Mesendoderm (in vitro differentiated cells): ENCODE measurements around the gene DMD.
A peak's percentile ranks its signal among the peaks of the same experiment; 100 is the strongest.

Experiments
- DNase-seq: peaks from one replicate; pipeline ENCODE4 v3.0.0; 2013
- H2AK5ac ChIP-seq: 2 replicates; pipeline ENCODE4 v1.6.1; 2013; ENCODE audit warnings: low read length, inconsistent platforms
- H2BK120ac ChIP-seq: 2 replicates; pipeline ENCODE4 v1.6.1; 2013; ENCODE audit warnings: low read depth, mild to moderate bottlenecking, low read length, moderate library complexity, mixed read lengths
- H2BK15ac ChIP-seq: replicated peaks from 2 replicates; pipeline ENCODE4 v1.6.1; 2013; ENCODE audit warnings: low read depth, mild to moderate bottlenecking, moderate library complexity
- H2BK5ac ChIP-seq: 2 replicates; pipeline ENCODE4 v1.6.1; 2013; ENCODE audit warnings: low read length, inconsistent platforms
- H3K18ac ChIP-seq: 2 replicates; pipeline ENCODE4 v1.6.1; 2013; ENCODE audit warnings: mild to moderate bottlenecking, low read length, mixed read lengths
- H3K23ac ChIP-seq: one replicate; pipeline ENCODE4 v1.6.1; 2013; ENCODE audit warnings: low read length
- H3K27ac ChIP-seq: 2 replicates; pipeline ENCODE4 v1.5.1; 2013; ENCODE audit warnings: low read depth, mild to moderate bottlenecking, inconsistent platforms, low read length, moderate library complexity
- H3K27me3 ChIP-seq: 2 replicates; pipeline ENCODE4 v1.6.1; 2013; ENCODE audit warnings: low read length, control low read depth, mild to moderate bottlenecking, inconsistent platforms; ENCODE audit not compliant: insufficient read depth, poor library complexity
- H3K36me3 ChIP-seq: 2 replicates; pipeline ENCODE4 v1.6.1; 2013; ENCODE audit warnings: low read length, inconsistent platforms; ENCODE audit not compliant: control insufficient read depth, insufficient read depth
- H3K4ac ChIP-seq: one replicate; pipeline ENCODE4 v1.6.1; 2013; ENCODE audit warnings: low read depth, mild to moderate bottlenecking, low read length, moderate library complexity
- H3K4me1 ChIP-seq: 2 replicates; pipeline ENCODE4 v1.6.1; 2013; ENCODE audit warnings: low read depth, low read length, inconsistent platforms; ENCODE audit not compliant: control insufficient read depth
- H3K4me2 ChIP-seq: 2 replicates; pipeline ENCODE4 v1.6.1; 2013; ENCODE audit warnings: low read length
- H3K4me3 ChIP-seq: 2 replicates; pipeline ENCODE4 v1.5.1; 2013; ENCODE audit warnings: mild to moderate bottlenecking, low read length
- H3K56ac ChIP-seq: one replicate; pipeline ENCODE4 v1.6.1; 2013; ENCODE audit warnings: low read length
- H3K79me1 ChIP-seq: 2 replicates; pipeline ENCODE4 v1.6.1; 2013; ENCODE audit warnings: low read length, inconsistent platforms
- H3K79me2 ChIP-seq: 2 replicates; pipeline ENCODE4 v1.6.1; 2013; ENCODE audit warnings: mild to moderate bottlenecking, low read length; ENCODE audit not compliant: control insufficient read depth, insufficient read depth
- H3K9ac ChIP-seq: 2 replicates; pipeline ENCODE4 v1.6.1; 2013; ENCODE audit warnings: low read length, inconsistent platforms
- H4K5ac ChIP-seq: one replicate; pipeline ENCODE4 v1.6.1; 2013; ENCODE audit warnings: low read length
- H4K8ac ChIP-seq: one replicate; pipeline ENCODE4 v1.6.1; 2013; ENCODE audit warnings: low read depth, mild to moderate bottlenecking, control low read depth, low read length, moderate library complexity
- WGBS: extraction: QIAGEN DNeasy Blood & Tissue Kit; methylation state at CpG from one replicate; pipeline ENCODE4 v1.1.7; 2013; ENCODE audit warnings: low lambda C conversion rate, missing lambda C conversion rate; ENCODE audit not compliant: insufficient coverage; ENCODE audit errors: extremely low coverage; 5-methylcytosine and 5-hydroxymethylcytosine counted together

The DMD gene

DNA sequence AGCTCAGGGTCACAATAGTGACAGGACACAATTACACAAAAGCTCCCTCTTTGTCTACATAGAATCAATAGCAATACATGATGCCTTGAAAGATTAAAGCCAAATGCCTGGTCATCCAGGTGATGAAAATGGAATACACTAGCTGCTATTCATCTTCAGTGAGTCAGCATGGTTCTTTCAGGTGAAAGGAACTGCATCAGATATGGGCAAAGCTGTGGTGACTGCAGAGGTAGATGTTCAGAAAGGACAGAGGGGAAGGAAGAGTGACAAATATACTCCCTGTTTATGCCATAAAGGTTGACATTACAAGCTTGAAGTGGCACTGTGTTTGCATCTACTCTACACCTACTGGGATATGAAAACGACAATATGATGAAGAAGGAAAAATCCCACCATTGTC lies 2119.5 kb downstream of the DMD start:
- Histone ChIP-seq H2AK5ac (no peak overlapping the region), H3K4me2 (no peak overlapping the region), H4K5ac (no peak overlapping the region), H3K4me3 (no peak overlapping the region), H3K23ac (no peak overlapping the region), H3K79me1 (no peaks in the 10 kb centered on the region), H2BK120ac (no peak overlapping the region), H2BK15ac (no peak overlapping the region), H2BK5ac (no peak overlapping the region), H3K4ac (no peak overlapping the region), H3K27me3 (no peaks in the 10 kb centered on the region), H3K27ac (no peak overlapping the region), H3K4me1 (no peaks in the 10 kb centered on the region), H3K18ac (no peak overlapping the region), H3K36me3 (no peaks in the 10 kb centered on the region), H3K79me2 (no peaks in the 10 kb centered on the region), H3K9ac (no peak overlapping the region), H3K56ac (no peak overlapping the region), H4K8ac (no peak overlapping the region)
- peak; percentile 11 for DNase-seq
- no CpG with 5 or more reads among the region's 1 CpG for WGBS

DNA sequence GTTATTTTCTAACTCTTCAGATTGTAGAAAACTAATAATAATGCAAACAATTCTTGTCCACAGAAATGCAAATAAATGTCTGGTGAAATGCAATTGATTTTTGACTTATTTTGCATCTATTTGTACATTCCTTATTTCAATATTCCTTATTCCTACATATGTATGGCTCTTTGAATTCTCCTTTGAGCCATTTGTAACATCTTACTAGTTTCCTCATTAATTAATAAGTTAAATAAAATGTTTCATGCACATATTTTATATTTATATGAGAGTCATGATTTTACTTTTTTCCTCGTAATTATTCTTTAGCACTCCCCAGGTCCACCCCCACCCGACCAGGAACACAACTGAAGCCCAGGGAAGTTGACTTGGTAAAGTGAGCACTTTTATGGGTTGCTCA lies 2136.8 kb downstream of the DMD start:
- Histone ChIP-seq H3K23ac (no peak overlapping the region), H3K4me2 (no peak overlapping the region)

GRCh38 chrX:31071725-31072124 lies 2139.6 kb downstream of the DMD start, which contains the start of gene FTHL17:
FTHL17 (minus strand) TSS chrX:31072041; CDS start chrX:31071953, 88 bp downstream.
- H4K8ac ChIP-seq: no peak within 1 kb of the TSS
- H3K4me2 ChIP-seq: no peak within 1 kb of the TSS
- no CpG with 5 or more reads among the region's 33 CpGs for WGBS
- H3K79me2 ChIP-seq: no peaks in the 10 kb centered on the region
- no peaks in the 10 kb centered on the region for H3K27me3 ChIP-seq
- no peak within 1 kb of the TSS for H3K56ac ChIP-seq
- H3K36me3 ChIP-seq: no peaks in the 10 kb centered on the region
- H2AK5ac ChIP-seq: no peak within 1 kb of the TSS
- no peak within 1 kb of the TSS for H3K18ac ChIP-seq
- no peak within 1 kb of the TSS for H3K4me3 ChIP-seq
- H3K9ac ChIP-seq: no peak within 1 kb of the TSS
- H3K23ac ChIP-seq: no peak within 1 kb of the TSS
- H2BK120ac ChIP-seq: no peak within 1 kb of the TSS
- no peak within 1 kb of the TSS for H3K4ac ChIP-seq
- no peak within 1 kb of the TSS for H3K27ac ChIP-seq
- DNase-seq: no peak
- no peaks in the 10 kb centered on the region for H3K79me1 ChIP-seq
- H4K5ac ChIP-seq: no peak within 1 kb of the TSS
- no peak within 1 kb of the TSS for H2BK15ac ChIP-seq
- H2BK5ac ChIP-seq: no peak within 1 kb of the TSS
- no peaks in the 10 kb centered on the region for H3K4me1 ChIP-seq

More for the DNA sequence above, 2136.8 kb downstream of the DMD start:
- Histone ChIP-seq H3K27me3 (no peaks in the 10 kb centered on the region), H4K5ac (no peak overlapping the region), H3K56ac (no peak overlapping the region), H2BK120ac (no peak overlapping the region), H3K4me3 (no peak overlapping the region), H2BK15ac (no peak overlapping the region), H3K36me3 (no peaks in the 10 kb centered on the region), H2AK5ac (no peak overlapping the region), H3K18ac (no peak overlapping the region), H3K4ac (no peak overlapping the region), H2BK5ac (no peak overlapping the region), H3K9ac (no peak overlapping the region), H3K4me1 (no peaks in the 10 kb centered on the region), H3K27ac (no peak overlapping the region), H4K8ac (no peak overlapping the region), H3K79me1 (no peaks in the 10 kb centered on the region), H3K79me2 (no peaks in the 10 kb centered on the region)
- no CpG with 5 or more reads among the region's 2 CpGs for WGBS
- DNase-seq: no peak

GRCh38 chrX:31071262-31071661 lies 2140.1 kb downstream of the DMD start:
- Histone ChIP-seq H3K79me2 (no peaks in the 10 kb centered on the region), H2BK120ac (no peak overlapping the region), H3K4me2 (no peak overlapping the region), H3K27me3 (no peaks in the 10 kb centered on the region), H3K18ac (no peak overlapping the region), H4K5ac (no peak overlapping the region), H2AK5ac (no peak overlapping the region), H3K56ac (no peak overlapping the region), H3K4me3 (no peak overlapping the region), H3K4me1 (no peaks in the 10 kb centered on the region), H2BK15ac (no peak overlapping the region), H3K4ac (no peak overlapping the region), H3K23ac (no peak overlapping the region), H3K36me3 (no peaks in the 10 kb centered on the region), H3K79me1 (no peaks in the 10 kb centered on the region), H4K8ac (no peak overlapping the region), H2BK5ac (no peak overlapping the region), H3K9ac (no peak overlapping the region), H3K27ac (no peak overlapping the region)
- no peak for DNase-seq
- WGBS: no CpG with 5 or more reads among the region's 18 CpGs

DNA sequence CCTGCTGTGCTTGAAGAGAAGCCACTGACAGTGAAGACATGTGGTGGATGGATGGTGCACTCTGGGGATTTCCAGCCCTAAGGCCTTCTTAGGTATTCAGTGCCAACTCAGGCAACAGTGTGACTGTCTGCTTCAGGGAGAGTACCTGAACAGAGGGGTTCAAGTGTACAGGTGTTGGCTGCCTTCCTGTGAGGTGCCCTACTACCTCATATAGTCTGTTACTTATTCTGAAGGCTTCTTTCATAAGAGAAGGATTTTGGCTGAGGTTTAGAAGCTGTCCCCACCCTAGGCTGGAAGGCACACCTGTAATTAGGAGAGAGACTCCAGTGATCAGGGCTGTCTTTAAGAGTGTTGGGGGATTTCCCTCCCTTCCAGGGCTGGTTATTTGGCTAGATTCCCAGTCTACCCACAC lies 2141.3 kb downstream of the DMD start:
- H3K23ac ChIP-seq: no peak overlapping the region
- DNase-seq: no peak
- H2AK5ac ChIP-seq: no peak overlapping the region
- no peak overlapping the region for H2BK5ac ChIP-seq
- H3K9ac ChIP-seq: no peak overlapping the region
- H3K79me2 ChIP-seq: no peaks in the 10 kb centered on the region
- H3K4ac ChIP-seq: no peak overlapping the region
- H3K79me1 ChIP-seq: no peaks in the 10 kb centered on the region
- no peaks in the 10 kb centered on the region for H3K27me3 ChIP-seq
- H2BK15ac ChIP-seq: no peak overlapping the region
- H4K5ac ChIP-seq: no peak overlapping the region
- H3K4me1 ChIP-seq: no peaks in the 10 kb centered on the region
- H3K18ac ChIP-seq: no peak overlapping the region
- no peak overlapping the region for H3K4me3 ChIP-seq
- H4K8ac ChIP-seq: no peak overlapping the region
- H3K56ac ChIP-seq: no peak overlapping the region
- no peaks in the 10 kb centered on the region for H3K36me3 ChIP-seq
- H3K27ac ChIP-seq: no peak overlapping the region
- no peak overlapping the region for H3K4me2 ChIP-seq
- no peak overlapping the region for H2BK120ac ChIP-seq
